Tibial nerve (tissue), 4 donors: ENCODE results near the gene ADGRG3. TPM values are rescaled to one million over a fixed set of nuclear protein-coding genes. Genes with fewer than 3 reads are reported as not detected.

Experiments
- DNase-seq, 2 donors: peaks; one replicate each; pipeline ENCODE4 v3.0.0-alpha.2; 2019; ENCODE audit warnings: low spot score in 2 of 2
- H3K27ac ChIP-seq, 4 donors: fragments of 200-600 bp; sonication (generic) in 3 of 4; one replicate each; pipeline ENCODE4 v1.5.1; 2017 to 2019; ENCODE audit warnings: mild to moderate bottlenecking in 1 of 4
- H3K27me3 ChIP-seq, 2 donors: fragments of 200-600 bp; sonication (generic) in 1 of 2; one replicate each; pipeline versions ENCODE4 v1.5.1 to v1.6.0; 2017 to 2019
- H3K36me3 ChIP-seq, 3 donors: fragments of 200-600 bp; sonication (generic); one replicate each; pipeline ENCODE4 v1.5.1; 2018 to 2019
- H3K4me1 ChIP-seq, 4 donors: fragments of 200-600 bp; sonication (generic) in 3 of 4; one replicate each; pipeline ENCODE4 v1.5.1; 2017 to 2019
- H3K4me3 ChIP-seq, 4 donors: fragments of 200-600 bp; sonication (generic) in 3 of 4; one replicate each; pipeline ENCODE4 v1.5.1; 2017 to 2019; ENCODE audit warnings: mild to moderate bottlenecking in 1 of 4, moderate library complexity in 1 of 4
- H3K9me3 ChIP-seq, 4 donors: fragments of 200-600 bp; sonication (generic) in 3 of 4; one replicate each; pipeline ENCODE4 v1.5.1; 2017 to 2019
- EP300 ChIP-seq, 2 donors: sonication (generic); formaldehyde crosslinking; IDR thresholded peaks; one replicate each; pipeline ENCODE4 v1.6.1; 2017; ENCODE audit warnings: antibody characterized with exemption in 2 of 2, mild to moderate bottlenecking in 1 of 2
- POLR2A ChIP-seq, 2 donors: fragments of 450-650 bp; IDR thresholded peaks; one replicate each; pipeline ENCODE4 v1.6.1; 2017; ENCODE audit warnings: antibody characterized with exemption in 2 of 2, mild to moderate bottlenecking in 2 of 2, moderate library complexity in 2 of 2
- WGBS, 2 donors: methylation state at CpG; one replicate each; pipeline ENCODE4 v1.1.5; 2018; 5-methylcytosine and 5-hydroxymethylcytosine counted together
- total RNA-seq, 4 donors: library from RNA; depleted of rRNA; stranded (reverse); fragments of >200 nt; gene quantifications; one replicate each; pipeline ENCODE4 v1.1.0, GENCODE V29; 2016
- TF ChIP-seq, protein P1 (sequence below), 5 experiments: fragments of 200-600 bp in 3 of 5; fragments of 450-650 bp in 2 of 5; sonication (generic) in 3 of 5; IDR thresholded peaks; one replicate each; pipeline ENCODE4 v1.5.1; 2016 to 2019; ENCODE audit warnings: antibody characterized with exemption in 5 of 5, mild to moderate bottlenecking in 3 of 5, moderate library complexity in 2 of 5

The ADGRG3 gene
- total RNA-seq, 4 donors from 2014 or later, result 0.21 to 1.8 (median 0.90) TPM; not detected in 1

DNA sequence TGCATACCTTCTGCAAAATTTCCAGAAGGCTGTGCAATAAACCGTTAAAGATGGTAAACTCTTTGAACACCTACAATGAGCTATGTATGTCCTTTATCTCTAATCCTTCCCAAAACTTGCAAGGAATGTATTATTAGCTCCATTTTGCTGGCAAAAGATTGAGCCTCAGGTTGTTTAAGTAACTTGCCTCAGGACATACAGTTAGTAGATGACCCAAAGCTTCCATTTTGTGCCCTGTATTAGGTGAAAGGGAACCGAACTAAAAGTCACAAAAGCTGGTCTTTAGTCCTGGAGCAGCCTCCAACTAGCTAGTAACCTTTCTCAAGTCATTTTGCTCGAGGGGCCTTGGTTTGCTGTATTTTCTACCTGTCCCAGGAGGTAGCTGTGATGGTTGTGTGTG lies 4.3 kb downstream of the ADGRG3 start:
- DNase-seq, result no peak
- no peak for TF ChIP-seq POLR2A (IDR thresholded peaks at IDR 0.05)
- TF ChIP-seq, protein P1, sequence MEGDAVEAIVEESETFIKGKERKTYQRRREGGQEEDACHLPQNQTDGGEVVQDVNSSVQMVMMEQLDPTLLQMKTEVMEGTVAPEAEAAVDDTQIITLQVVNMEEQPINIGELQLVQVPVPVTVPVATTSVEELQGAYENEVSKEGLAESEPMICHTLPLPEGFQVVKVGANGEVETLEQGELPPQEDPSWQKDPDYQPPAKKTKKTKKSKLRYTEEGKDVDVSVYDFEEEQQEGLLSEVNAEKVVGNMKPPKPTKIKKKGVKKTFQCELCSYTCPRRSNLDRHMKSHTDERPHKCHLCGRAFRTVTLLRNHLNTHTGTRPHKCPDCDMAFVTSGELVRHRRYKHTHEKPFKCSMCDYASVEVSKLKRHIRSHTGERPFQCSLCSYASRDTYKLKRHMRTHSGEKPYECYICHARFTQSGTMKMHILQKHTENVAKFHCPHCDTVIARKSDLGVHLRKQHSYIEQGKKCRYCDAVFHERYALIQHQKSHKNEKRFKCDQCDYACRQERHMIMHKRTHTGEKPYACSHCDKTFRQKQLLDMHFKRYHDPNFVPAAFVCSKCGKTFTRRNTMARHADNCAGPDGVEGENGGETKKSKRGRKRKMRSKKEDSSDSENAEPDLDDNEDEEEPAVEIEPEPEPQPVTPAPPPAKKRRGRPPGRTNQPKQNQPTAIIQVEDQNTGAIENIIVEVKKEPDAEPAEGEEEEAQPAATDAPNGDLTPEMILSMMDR (IDR thresholded peaks at IDR 0.05), result no peak
- 78 to 81% methylated on average over 3 of the region's 3 CpGs for WGBS, 2 donors
- H3K27ac ChIP-seq, result no peak overlapping the region
- no peaks in the 10 kb centered on the region for H3K36me3 ChIP-seq
- no peaks in the 10 kb centered on the region for H3K9me3 ChIP-seq
- peaks cover 0 to 7% of the 10 kb centered on the region in 2 donors for H3K27me3 ChIP-seq
- H3K4me1 ChIP-seq, result no peaks in the 10 kb centered on the region
- no peak overlapping the region for H3K4me3 ChIP-seq

DNA sequence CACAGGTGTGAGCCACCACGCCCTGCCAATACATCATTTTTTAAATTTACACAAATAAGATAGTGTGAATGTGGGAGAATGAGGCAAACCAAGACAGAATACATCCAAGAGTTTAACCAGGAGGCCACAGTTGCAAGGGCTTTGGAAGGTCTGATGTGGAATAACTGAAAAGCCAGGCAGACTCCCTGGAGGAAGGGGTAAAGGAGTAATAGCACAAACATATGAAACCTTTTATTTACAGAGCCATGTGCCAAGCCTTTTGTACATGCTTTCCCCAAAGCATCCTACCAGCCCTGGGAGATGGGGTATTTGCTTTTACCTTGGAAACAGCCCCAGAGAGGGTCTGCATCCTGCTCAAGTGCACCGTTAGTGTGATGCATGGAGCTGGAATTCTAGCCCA lies 4.7 kb downstream of the ADGRG3 start:
- Histone ChIP-seq H3K4me3 (no peak overlapping the region), H3K27ac (no peak overlapping the region), H3K9me3 (no peaks in the 10 kb centered on the region), H3K27me3 (peaks cover 0 to 7% of the 10 kb centered on the region in 2 donors), H3K4me1 (no peaks in the 10 kb centered on the region), H3K36me3 (no peaks in the 10 kb centered on the region)
- WGBS, 2 donors, result 78 to 88% methylated on average over 2 of the region's 2 CpGs
- DNase-seq, result no peak
- no peak for TF ChIP-seq POLR2A (IDR thresholded peaks at IDR 0.05)
- no peak for TF ChIP-seq EP300 (IDR thresholded peaks at IDR 0.05)
- TF ChIP-seq, protein P1 (IDR thresholded peaks at IDR 0.05), result no peak

DNA sequence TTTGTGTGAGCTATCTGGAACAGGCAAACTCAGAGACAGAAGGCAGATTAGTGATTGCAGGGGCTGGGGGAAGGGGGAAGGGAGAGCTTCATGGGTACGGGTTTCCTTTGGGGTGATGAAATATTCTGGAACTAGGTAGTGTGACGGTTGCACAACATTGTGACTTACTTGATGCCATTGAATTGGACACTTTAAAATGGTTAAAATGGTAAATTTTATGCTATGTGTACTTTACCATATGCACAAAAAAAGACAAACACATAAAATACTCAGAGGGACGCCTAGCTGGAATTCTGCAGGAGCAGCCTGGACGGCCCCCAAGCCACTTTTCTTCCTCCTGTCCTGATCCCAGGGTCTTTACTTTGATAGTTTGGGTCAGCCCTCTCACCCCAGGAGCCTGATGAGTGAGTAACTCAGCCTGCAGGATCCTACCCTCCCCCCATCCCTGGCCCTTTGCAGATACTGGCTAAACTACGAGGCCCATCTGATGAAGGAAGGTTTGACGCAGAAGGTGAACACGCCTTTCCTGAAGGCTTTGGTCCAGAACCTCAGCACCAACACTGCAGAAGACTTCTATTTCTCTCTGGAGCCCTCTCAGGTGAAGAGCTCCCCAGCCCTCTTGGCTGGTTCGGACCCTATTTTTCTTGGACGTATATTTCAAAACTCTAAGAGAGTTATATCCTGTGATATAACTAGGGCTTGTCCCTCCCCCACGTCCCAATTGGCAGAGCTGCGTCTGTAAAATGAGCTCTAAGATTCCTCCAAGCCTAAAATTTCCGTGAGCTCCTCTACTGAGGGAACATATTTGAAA lies 7.8 kb downstream of the ADGRG3 start:
- TF ChIP-seq POLR2A (IDR thresholded peaks at IDR 0.05), result no peak
- TF ChIP-seq, protein P1 (IDR thresholded peaks at IDR 0.05), result no peak
- TF ChIP-seq EP300 (IDR thresholded peaks at IDR 0.05), result no peak
- no peaks in the 10 kb centered on the region for H3K36me3 ChIP-seq
- WGBS, 2 donors, result 39 to 44% methylated on average over 12 of the region's 12 CpGs
- no peak overlapping the region for H3K4me3 ChIP-seq
- no peaks in the 10 kb centered on the region for H3K4me1 ChIP-seq
- peaks cover 0 to 7% of the 10 kb centered on the region in 2 donors for H3K27me3 ChIP-seq
- H3K27ac ChIP-seq, result no peak overlapping the region
- no peaks in the 10 kb centered on the region for H3K9me3 ChIP-seq
- no peak for DNase-seq

DNA sequence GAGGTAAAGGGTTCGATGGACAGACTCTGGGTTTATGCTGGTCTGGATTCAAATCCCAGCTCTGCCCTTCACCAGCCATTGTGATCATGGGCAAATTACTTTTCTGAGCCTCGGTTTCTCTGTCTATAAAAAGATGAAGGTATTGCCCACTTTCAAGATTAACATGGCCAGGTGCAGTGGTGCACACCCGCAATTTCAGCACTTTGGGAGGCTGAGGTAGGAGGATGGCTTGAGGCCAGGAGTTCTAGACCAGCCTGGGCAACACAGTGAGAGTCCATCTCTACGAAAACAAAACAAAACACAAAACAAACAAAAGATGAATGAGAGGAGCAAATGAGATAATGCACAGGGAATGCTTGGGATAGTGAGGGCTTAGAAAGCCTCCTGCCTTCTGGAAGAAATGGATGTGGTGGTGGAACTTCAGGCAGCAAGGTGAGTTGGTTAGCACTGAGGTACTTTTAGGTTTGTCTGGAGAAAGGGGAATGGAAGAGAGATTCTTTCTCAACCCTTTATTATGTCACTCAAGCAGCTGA lies 8.5 kb downstream of the ADGRG3 start:
- TF ChIP-seq EP300 (IDR thresholded peaks at IDR 0.05) (no peak), POLR2A (IDR thresholded peaks at IDR 0.05) (no peak)
- TF ChIP-seq, protein P1 (IDR thresholded peaks at IDR 0.05), result no peak

DNA sequence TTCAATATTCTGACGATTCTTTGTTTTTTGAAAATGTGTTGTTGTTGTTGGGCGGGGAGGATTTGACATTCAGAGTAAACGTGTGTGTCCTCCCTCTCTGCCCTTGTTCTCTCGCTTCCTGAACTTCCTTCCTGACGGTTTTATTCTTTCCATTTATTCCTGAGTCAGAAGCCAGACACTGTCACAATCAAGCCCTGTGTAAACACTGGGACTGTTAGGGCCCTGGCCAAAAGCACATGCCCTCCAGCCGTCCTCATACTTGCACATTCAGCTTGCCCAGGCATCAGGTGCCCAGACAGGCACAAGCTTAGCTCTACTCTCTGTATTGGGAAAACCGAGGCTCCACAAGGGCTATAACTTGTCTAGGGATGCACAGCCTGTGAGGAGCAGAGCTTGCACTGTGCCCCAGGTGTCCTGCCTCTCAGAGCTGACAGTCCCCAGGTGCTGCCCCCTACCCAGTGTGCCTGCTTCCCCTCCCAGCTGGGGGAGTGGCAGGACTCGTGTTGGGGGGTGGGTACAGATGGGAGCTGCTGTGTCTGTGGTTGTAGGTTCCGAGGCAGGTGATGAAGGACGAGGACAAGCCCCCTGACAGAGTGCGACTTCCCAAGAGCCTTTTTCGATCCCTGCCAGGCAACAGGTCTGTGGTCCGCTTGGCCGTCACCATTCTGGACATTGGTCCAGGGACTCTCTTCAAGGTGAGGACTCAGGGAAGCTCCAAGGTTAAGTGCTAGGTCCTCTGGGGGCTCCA lies 9.7 kb downstream of the ADGRG3 start:
- peaks cover 0 to 3% of the 10 kb centered on the region in 2 donors for H3K27me3 ChIP-seq
- TF ChIP-seq EP300 (IDR thresholded peaks at IDR 0.05) (no peak), POLR2A (IDR thresholded peaks at IDR 0.05) (no peak)
- TF ChIP-seq, protein P1 (IDR thresholded peaks at IDR 0.05), result no peak
- no peak overlapping the region for H3K4me3 ChIP-seq
- H3K27ac ChIP-seq, result no peak overlapping the region
- no peak for DNase-seq
- no peaks in the 10 kb centered on the region for H3K9me3 ChIP-seq
- H3K36me3 ChIP-seq, result no peaks in the 10 kb centered on the region
- WGBS, 2 donors, result 61 to 62% methylated on average over 14 of the region's 14 CpGs
- no peaks in the 10 kb centered on the region for H3K4me1 ChIP-seq

More for the DNA sequence above, 8.5 kb downstream of the ADGRG3 start:
- H3K36me3 ChIP-seq, result no peaks in the 10 kb centered on the region
- no peak for DNase-seq
- no peak overlapping the region for H3K27ac ChIP-seq
- no peak overlapping the region for H3K4me3 ChIP-seq
- H3K4me1 ChIP-seq, result no peaks in the 10 kb centered on the region
- H3K27me3 ChIP-seq, result peaks cover 0 to 7% of the 10 kb centered on the region in 2 donors
- no peaks in the 10 kb centered on the region for H3K9me3 ChIP-seq
- 66 to 69% methylated on average over 4 of the region's 4 CpGs for WGBS, 2 donors
